ENCODE data around the gene KIRREL3. TPM values are rescaled to one million over a fixed set of nuclear protein-coding genes. Genes with fewer than 3 reads are reported as not detected.

Gene KIRREL3
- polyA plus RNA-seq, 1 of the 3 experiments (the other 2 are of a cell fraction) = 3.7 TPM

DNA sequence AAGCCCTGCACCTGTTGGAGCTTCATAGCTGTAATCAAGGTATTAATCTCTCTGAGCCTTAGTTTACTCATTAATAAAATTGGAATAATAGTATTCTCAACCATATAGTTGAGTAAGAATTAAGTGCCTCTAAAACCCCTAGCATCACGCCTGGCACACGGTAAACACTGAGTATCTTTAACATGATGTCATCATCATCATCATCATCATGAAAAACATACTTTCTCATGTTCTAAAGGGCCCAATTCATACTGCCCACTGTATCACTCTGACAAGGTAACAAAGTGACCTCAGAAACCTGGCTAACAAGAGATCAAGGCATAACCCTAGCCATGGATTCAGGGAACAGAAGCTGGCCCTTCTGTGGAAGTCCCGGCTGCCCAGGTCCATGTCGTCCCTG, 58.4 kb downstream of the KIRREL3 start (continued):
- TF ChIP-seq RAD21 (IDR thresholded peaks at IDR 0.05; ENCODE audit: low read length) (no peak), EP300 (IDR thresholded peaks at IDR 0.05; ENCODE audit: borderline replicate concordance in 1 of 2, low read depth in 1 of 2, low read length in 1 of 2) (no peak), IRF3 (IDR thresholded peaks at IDR 0.05; ENCODE audit: low read depth, low read length) (no peak), MEF2A (IDR thresholded peaks at IDR 0.05; ENCODE audit: borderline replicate concordance, low read depth) (no peak), FOXM1 (IDR thresholded peaks at IDR 0.05; ENCODE audit: low read depth) (no peak), TEAD4 (IDR thresholded peaks at IDR 0.05; ENCODE audit: borderline replicate concordance, insufficient read depth) (no peak), FOXJ3 (CRISPR knock-in tag; IDR thresholded peaks at IDR 0.05) (no peak)

- Histone ChIP-seq H3K4me1 (ENCODE audit: control insufficient read depth in 1 of 2, insufficient read depth in 2 of 2, low read depth in 1 of 2, low read length in 1 of 2) (no peaks in the 10 kb centered on the region), H3K9me2 (no peaks in the 10 kb centered on the region), H2AFZ (ENCODE audit: low read depth) (no peak overlapping the region), H3K4me3 (ENCODE audit: low read depth in 2 of 2, low read length in 1 of 2) (no peak overlapping the region), H3K9me3 (0 out of 2 replicates have a peak, but pooled peaks cover 5% of the 10 kb centered on the region), H3K9ac (no peak overlapping the region), H3K4me2 (no peak overlapping the region), H4K20me1 (ENCODE audit: insufficient read depth) (no peaks in the 10 kb centered on the region), H3F3A (replicated peaks; ENCODE audit: insufficient read depth) (no peaks in the 10 kb centered on the region), H3K27ac (ENCODE audit: low read depth in 2 of 2, low read length in 1 of 2) (no peak overlapping the region), H3K79me2 (ENCODE audit: insufficient read depth) (peaks cover 11% of the 10 kb centered on the region; the same call in 1 of the 2 replicates), H3K36me3 (replicated peaks in 1 of 2; ENCODE audit: control insufficient read depth in 1 of 2, insufficient read depth in 2 of 2, low read length in 1 of 2) (no peaks in the 10 kb centered on the region), H3K27me3 (ENCODE audit: insufficient read depth) (no peaks in the 10 kb centered on the region)
- POLR2A ChIA-PET = no interaction called here
- DNase-seq = no peak
- CTCF ChIA-PET = no interaction called here
- 20% methylated on average over 1 of the region's 2 CpGs for WGBS (ENCODE audit: low lambda C conversion rate)
- TF ChIP-seq, protein P1, sequence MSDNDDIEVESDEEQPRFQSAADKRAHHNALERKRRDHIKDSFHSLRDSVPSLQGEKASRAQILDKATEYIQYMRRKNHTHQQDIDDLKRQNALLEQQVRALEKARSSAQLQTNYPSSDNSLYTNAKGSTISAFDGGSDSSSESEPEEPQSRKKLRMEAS (IDR thresholded peaks at IDR 0.05; ENCODE audit: low read depth) = no peak
- TF ChIP-seq USF2 (IDR thresholded peaks at IDR 0.05; ENCODE audit: borderline replicate concordance, low read depth, low read length) = no peak
- no peak for TF ChIP-seq RCOR1 (IDR thresholded peaks at IDR 0.05; ENCODE audit: low read length)
- no peak for TF ChIP-seq PBX3 (IDR thresholded peaks at IDR 0.05)
- TF ChIP-seq TCF12 (IDR thresholded peaks at IDR 0.05) = no peak
- TF ChIP-seq TEAD4 (IDR thresholded peaks at IDR 0.05; ENCODE audit: borderline replicate concordance, insufficient read depth) = no peak
- TF ChIP-seq TAF1 (IDR thresholded peaks at IDR 0.05; ENCODE audit: borderline replicate concordance, low read depth, low read length) = no peak
- no peak for TF ChIP-seq USF1 (IDR thresholded peaks at IDR 0.05; ENCODE audit: borderline replicate concordance, low read depth)
- no peak for TF ChIP-seq GATA2 (CRISPR knock-in tag; IDR thresholded peaks at IDR 0.05)
- TF ChIP-seq CTCF (IDR thresholded peaks at IDR 0.05) = no peak
- TF ChIP-seq EP300 (IDR thresholded peaks at IDR 0.05; ENCODE audit: borderline replicate concordance in 1 of 2, low read depth in 1 of 2, low read length in 1 of 2) = no peak
- no peak for TF ChIP-seq POLR2AphosphoS5 (IDR thresholded peaks at IDR 0.05; ENCODE audit: low read depth, low read length)
- no peak for TF ChIP-seq MXI1 (IDR thresholded peaks at IDR 0.05; ENCODE audit: low read depth, low read length)
Observed at GRCh38 chr11:126939552-126939951, 61.0 kb downstream of the KIRREL3 start.

All from SK-N-SH (cell line).